ENCODE results near the gene ZNF217. TPM values are rescaled to one million over a fixed set of nuclear protein-coding genes. Genes with fewer than 3 reads are reported as not detected.
"Not testable (repeated sequence)": the region's sequence is repeated elsewhere in the genome, so short reads cannot be mapped to it uniquely, and the experiment has no call there.

Gene ZNF217
- total and polyA plus RNA-seq, 7 donors = 1.7 to 8.1 (median 4.3) TPM

DNA sequence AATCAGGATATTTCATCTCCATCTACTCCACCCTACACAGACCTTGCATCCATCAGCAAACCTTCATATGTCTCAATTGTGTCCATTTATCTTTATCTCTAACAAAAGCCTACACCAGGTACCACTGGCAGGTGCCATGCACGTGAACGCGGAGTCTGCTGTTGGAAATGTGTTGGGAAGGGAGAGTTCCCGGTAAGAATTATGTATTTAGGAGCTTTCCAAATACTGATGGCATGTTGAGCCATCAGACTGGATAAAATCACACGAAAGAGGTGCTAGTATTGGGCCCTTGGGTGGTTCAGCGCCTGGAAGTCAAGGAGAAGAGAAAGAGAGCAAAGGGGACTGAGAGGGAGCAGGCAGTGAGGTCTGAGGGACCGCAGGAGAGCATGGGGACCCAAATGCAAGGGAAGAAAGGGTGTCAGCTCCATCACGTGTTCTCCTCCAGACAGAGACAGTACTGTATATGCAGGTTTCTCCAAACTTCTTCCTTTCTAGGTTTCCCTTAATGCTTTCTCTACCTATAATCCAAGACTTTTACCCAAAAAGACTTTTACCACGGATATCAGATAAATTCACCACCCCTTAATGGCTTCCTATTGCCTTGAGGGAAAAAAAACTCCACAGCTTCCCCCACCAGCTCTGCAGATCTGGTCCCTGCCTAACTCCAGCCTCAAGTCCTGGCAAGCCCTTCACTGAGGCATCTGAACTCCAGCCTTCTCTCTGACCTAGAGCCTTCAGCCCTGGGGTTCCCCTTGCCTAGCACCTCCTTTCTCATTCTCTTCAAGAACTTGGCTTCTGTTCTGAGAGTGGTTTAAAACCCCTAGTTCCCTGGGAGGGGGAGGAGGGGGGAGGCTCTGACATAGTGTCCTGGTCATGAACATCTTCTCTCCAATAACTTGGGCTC is 4.8 kb upstream of the ZNF217 start:
- no peak for DNase-seq

GRCh38 chr20:53597521-53598120 is 4.0 kb upstream of the ZNF217 start:
- intact Hi-C loops (cut with DNase I) = no loop called here

More for the DNA sequence above, 4.8 kb upstream of the ZNF217 start:
- no peak overlapping the region for H3K27ac ChIP-seq
- H3K9me3 ChIP-seq = no peaks in the 10 kb centered on the region
- H3K4me3 ChIP-seq = no peak overlapping the region
- ATAC-seq = no peak
- no peaks in the 10 kb centered on the region for H3K27me3 ChIP-seq (ENCODE audit: insufficient read depth in 3 of 3, low read length in 2 of 3)
- 80 to 84% (median 80%) methylated on average over 9 of the region's 9 CpGs for WGBS, 3 donors
- no peaks in the 10 kb centered on the region for H3K36me3 ChIP-seq (ENCODE audit: insufficient read depth in 1 of 2, low read depth in 1 of 2)
- TF ChIP-seq, protein P1, sequence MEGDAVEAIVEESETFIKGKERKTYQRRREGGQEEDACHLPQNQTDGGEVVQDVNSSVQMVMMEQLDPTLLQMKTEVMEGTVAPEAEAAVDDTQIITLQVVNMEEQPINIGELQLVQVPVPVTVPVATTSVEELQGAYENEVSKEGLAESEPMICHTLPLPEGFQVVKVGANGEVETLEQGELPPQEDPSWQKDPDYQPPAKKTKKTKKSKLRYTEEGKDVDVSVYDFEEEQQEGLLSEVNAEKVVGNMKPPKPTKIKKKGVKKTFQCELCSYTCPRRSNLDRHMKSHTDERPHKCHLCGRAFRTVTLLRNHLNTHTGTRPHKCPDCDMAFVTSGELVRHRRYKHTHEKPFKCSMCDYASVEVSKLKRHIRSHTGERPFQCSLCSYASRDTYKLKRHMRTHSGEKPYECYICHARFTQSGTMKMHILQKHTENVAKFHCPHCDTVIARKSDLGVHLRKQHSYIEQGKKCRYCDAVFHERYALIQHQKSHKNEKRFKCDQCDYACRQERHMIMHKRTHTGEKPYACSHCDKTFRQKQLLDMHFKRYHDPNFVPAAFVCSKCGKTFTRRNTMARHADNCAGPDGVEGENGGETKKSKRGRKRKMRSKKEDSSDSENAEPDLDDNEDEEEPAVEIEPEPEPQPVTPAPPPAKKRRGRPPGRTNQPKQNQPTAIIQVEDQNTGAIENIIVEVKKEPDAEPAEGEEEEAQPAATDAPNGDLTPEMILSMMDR (IDR thresholded peaks at IDR 0.05) = no peak
- intact Hi-C loops (cut with DNase I) = no loop called here
- H3K4me1 ChIP-seq = peaks cover 4% of the 10 kb centered on the region

GRCh38 chr20:53597030-53597482 is 3.4 kb upstream of the ZNF217 start:
- intact Hi-C loops (cut with DNase I) = no loop called here
- ATAC-seq (no peak), DNase-seq (no peak)
- H3K4me3 ChIP-seq = no peak overlapping the region
- TF ChIP-seq, protein P1 (IDR thresholded peaks at IDR 0.05) = no peak
- H3K9me3 ChIP-seq = no peaks in the 10 kb centered on the region
- 32 to 52% (median 39%) methylated on average over 3 of the region's 3 CpGs for WGBS, 3 donors
- no peaks in the 10 kb centered on the region for H3K27me3 ChIP-seq (ENCODE audit: insufficient read depth in 3 of 3, low read length in 2 of 3)
- H3K4me1 ChIP-seq = peaks cover 4% of the 10 kb centered on the region
- no peak overlapping the region for H3K27ac ChIP-seq
- H3K36me3 ChIP-seq (ENCODE audit: insufficient read depth in 1 of 2, low read depth in 1 of 2) = no peaks in the 10 kb centered on the region

More at GRCh38 chr20:53597521-53598120, 4.0 kb upstream of the ZNF217 start:
- DNase-seq (no peak), ATAC-seq (no peak)
- WGBS, 3 donors = 75 to 81% (median 76%) methylated on average over 4 of the region's 4 CpGs
- Histone ChIP-seq H3K27me3 (ENCODE audit: insufficient read depth in 3 of 3, low read length in 2 of 3) (no peaks in the 10 kb centered on the region), H3K4me1 (peaks cover 4% of the 10 kb centered on the region), H3K27ac (no peak overlapping the region), H3K4me3 (no peak overlapping the region), H3K36me3 (ENCODE audit: insufficient read depth in 1 of 2, low read depth in 1 of 2) (no peaks in the 10 kb centered on the region), H3K9me3 (no peaks in the 10 kb centered on the region)
- TF ChIP-seq, protein P1 (IDR thresholded peaks at IDR 0.05) = no peak

DNA sequence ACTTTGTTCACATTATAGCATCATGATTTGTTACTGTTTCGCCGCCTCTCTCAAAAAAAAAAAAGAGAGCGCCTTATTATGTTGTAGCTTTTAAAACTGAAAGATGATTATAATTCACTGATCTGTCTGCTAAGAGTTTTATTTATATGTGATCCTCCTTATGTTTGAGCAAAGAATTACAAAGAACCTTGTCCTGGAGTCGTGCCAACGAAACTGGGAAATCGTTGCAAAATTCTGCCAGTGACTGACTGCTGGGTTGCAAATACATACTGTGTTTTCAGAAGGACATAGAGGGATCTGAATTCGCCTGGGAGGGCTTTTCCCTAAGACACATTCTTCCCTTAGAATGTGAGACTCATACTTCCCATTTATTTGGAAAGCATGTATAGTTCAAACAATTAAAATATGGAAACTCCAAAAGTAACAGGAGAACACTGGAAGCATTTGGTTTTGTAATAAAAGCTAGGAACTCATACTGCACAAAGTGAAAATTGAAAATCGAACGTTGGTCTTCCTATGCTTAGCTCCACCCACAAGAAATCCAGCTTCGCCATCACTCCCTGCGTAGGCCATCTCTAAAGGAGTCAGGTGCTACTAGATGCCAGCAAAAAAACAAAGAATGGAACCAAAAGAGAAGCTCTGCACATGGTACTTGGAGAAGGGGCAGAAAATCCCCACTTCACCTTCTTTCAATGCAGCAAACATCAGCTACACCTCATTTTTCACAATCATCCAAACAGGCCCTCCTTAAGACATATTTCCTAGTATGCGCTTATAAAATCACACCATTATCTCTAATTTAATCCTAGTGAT is 2.8 kb upstream of the ZNF217 start:
- WGBS, 3 donors = 51 to 57% (median 56%) methylated on average over 11 to 12 of the region's 12 CpGs
- H3K4me3 ChIP-seq; DNase-seq; H3K4me1 ChIP-seq; H3K9me3 ChIP-seq; ATAC-seq; H3K27me3 ChIP-seq (ENCODE audit: insufficient read depth in 3 of 3, low read length in 2 of 3); H3K36me3 ChIP-seq (ENCODE audit: insufficient read depth in 1 of 2, low read depth in 1 of 2); H3K27ac ChIP-seq; intact Hi-C loops (cut with DNase I): not testable (repeated sequence)

DNA sequence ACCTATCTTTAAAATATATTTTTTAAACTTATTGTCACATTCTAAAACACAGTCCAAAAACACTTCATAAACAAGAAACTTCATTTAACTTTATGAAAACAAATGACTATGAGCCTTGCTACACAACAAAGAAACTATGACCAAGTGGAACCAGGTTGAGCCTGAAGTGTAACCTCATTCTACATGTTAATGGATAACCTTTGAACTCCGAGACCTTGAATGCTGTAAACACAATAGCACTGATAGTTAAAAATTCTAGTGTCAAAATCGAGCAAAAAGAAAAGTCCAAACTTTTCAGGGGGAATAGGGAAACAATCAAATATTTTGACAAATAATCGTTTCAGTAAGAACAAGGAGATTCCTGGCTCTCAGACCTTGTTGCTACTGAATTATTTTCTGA is 2.1 kb upstream of the ZNF217 start:
- H3K27ac ChIP-seq = peak overlapping the region; percentile 92
- WGBS, 3 donors = 53 to 65% (median 57%) methylated on average over 2 to 3 of the region's 3 CpGs
- ATAC-seq = not testable (repeated sequence)

More for the DNA sequence above, 2.1 kb upstream of the ZNF217 start:
- H3K4me1 ChIP-seq; DNase-seq; H3K9me3 ChIP-seq; H3K27me3 ChIP-seq (ENCODE audit: insufficient read depth in 3 of 3, low read length in 2 of 3); H3K4me3 ChIP-seq; H3K36me3 ChIP-seq (ENCODE audit: insufficient read depth in 1 of 2, low read depth in 1 of 2); intact Hi-C loops (cut with DNase I): not testable (repeated sequence)

All from psoas muscle (tissue), 8 donors.